H9 (cell line): ENCODE results near the gene SCIN. TPM values are rescaled to one million over a fixed set of nuclear protein-coding genes. Genes with fewer than 3 reads are reported as not detected.

Experiments used
- DNase-seq: peaks from one replicate; pipeline ENCODE4 v3.0.0-alpha.2; 2017
- H2AFZ ChIP-seq: one replicate; pipeline ENCODE4 v1.6.1; 2013; ENCODE audit warnings: mild to moderate bottlenecking, low read length, control low read depth, moderate library complexity
- H2AK5ac ChIP-seq: 2 replicates; pipeline ENCODE4 v1.6.1; 2013; ENCODE audit warnings: low read length, control low read depth, mixed read lengths; ENCODE audit not compliant: insufficient read length
- H2BK120ac ChIP-seq: one replicate; pipeline ENCODE4 v1.6.1; 2013; ENCODE audit warnings: low read depth, mild to moderate bottlenecking, low read length, control low read depth, inconsistent platforms; ENCODE audit not compliant: poor library complexity, severe bottlenecking
- H2BK12ac ChIP-seq: 2 replicates; pipeline ENCODE4 v1.6.1; 2013; ENCODE audit warnings: low read length, control low read depth, mixed read lengths, low read depth; ENCODE audit not compliant: insufficient read length
- H2BK15ac ChIP-seq: 2 replicates; pipeline ENCODE4 v1.6.1; 2013; ENCODE audit warnings: low read depth, low read length, control low read depth
- H2BK20ac ChIP-seq: one replicate; pipeline ENCODE4 v1.6.1; 2013; ENCODE audit warnings: low read depth, mild to moderate bottlenecking, low read length, control low read depth, inconsistent platforms; ENCODE audit not compliant: poor library complexity, severe bottlenecking
- H2BK5ac ChIP-seq: 2 replicates; pipeline ENCODE4 v1.6.1; 2013; ENCODE audit warnings: low read length, control low read depth, mixed read lengths; ENCODE audit not compliant: insufficient read length
- H3K14ac ChIP-seq: 2 replicates; pipeline ENCODE4 v1.6.1; 2013; ENCODE audit warnings: low read length, control low read depth; ENCODE audit not compliant: insufficient read depth
- H3K18ac ChIP-seq: 2 replicates; pipeline ENCODE4 v1.6.1; 2013; ENCODE audit warnings: low read depth, mild to moderate bottlenecking, mixed read lengths, low read length, control low read depth; ENCODE audit not compliant: insufficient read length
- H3K23ac ChIP-seq: 2 replicates; pipeline ENCODE4 v1.6.1; 2013; ENCODE audit warnings: low read length, control low read depth, mixed read lengths, low read depth; ENCODE audit not compliant: insufficient read length
- H3K23me2 ChIP-seq: 2 replicates; pipeline ENCODE4 v1.6.1; 2013; ENCODE audit warnings: low read depth, mild to moderate bottlenecking, mixed read lengths, low read length, control low read depth; ENCODE audit not compliant: insufficient read length, poor library complexity, severe bottlenecking
- H3K27ac ChIP-seq: 2 replicates; pipeline ENCODE4 v1.5.1; 2013; ENCODE audit warnings: low read length, control low read depth, mixed read lengths, low read depth; ENCODE audit not compliant: insufficient read length
- H3K27me3 ChIP-seq: 2 replicates; pipeline ENCODE4 v1.6.1; 2013; ENCODE audit warnings: low read length, control low read depth, inconsistent platforms; ENCODE audit not compliant: insufficient read depth
- H3K4ac ChIP-seq: 2 replicates; pipeline ENCODE4 v1.6.1; 2013; ENCODE audit warnings: low read depth, mild to moderate bottlenecking, control low read depth, inconsistent platforms, low read length, moderate library complexity
- H3K4me1 ChIP-seq: 2 replicates; pipeline ENCODE4 v1.6.1; 2013; ENCODE audit warnings: low read length, control low read depth, inconsistent platforms; ENCODE audit not compliant: insufficient read depth
- H3K4me2 ChIP-seq: 2 replicates; pipeline ENCODE4 v1.6.1; 2013; ENCODE audit warnings: low read length, control low read depth, mixed read lengths; ENCODE audit not compliant: insufficient read length, insufficient read depth
- H3K56ac ChIP-seq: 2 replicates; pipeline ENCODE4 v1.6.1; 2013; ENCODE audit warnings: low read depth, mild to moderate bottlenecking, mixed read lengths, low read length, control low read depth; ENCODE audit not compliant: insufficient read length
- H3K79me1 ChIP-seq: 2 replicates; pipeline ENCODE4 v1.6.1; 2013; ENCODE audit warnings: low read depth, mild to moderate bottlenecking, moderate library complexity, low read length, control low read depth, inconsistent platforms; ENCODE audit not compliant: insufficient read depth, poor library complexity, severe bottlenecking
- H3K79me2 ChIP-seq: 2 replicates; pipeline ENCODE4 v1.6.1; 2013; ENCODE audit warnings: low read length, control low read depth, inconsistent platforms; ENCODE audit not compliant: insufficient read depth
- H3K9ac ChIP-seq: 2 replicates; pipeline ENCODE4 v1.6.1; 2013; ENCODE audit warnings: low read length, control low read depth, mixed read lengths; ENCODE audit not compliant: insufficient read length; ENCODE audit errors: extremely low read depth
- H3K9me3 ChIP-seq: one replicate; pipeline ENCODE4 v1.6.1; 2013; ENCODE audit warnings: low read depth, low read length, inconsistent platforms; ENCODE audit not compliant: control insufficient read depth
- H3T11ph ChIP-seq: one replicate; pipeline ENCODE4 v1.6.1; 2013; ENCODE audit warnings: mild to moderate bottlenecking, low read length, control low read depth, inconsistent platforms
- H4K20me1 ChIP-seq: one replicate; pipeline ENCODE4 v1.6.1; 2013; ENCODE audit not compliant: control insufficient read depth, insufficient read length, insufficient read depth
- H4K5ac ChIP-seq: 2 replicates; pipeline ENCODE4 v1.6.1; 2013; ENCODE audit warnings: low read depth, mild to moderate bottlenecking, mixed read lengths, low read length, control low read depth; ENCODE audit not compliant: insufficient read length
- H4K8ac ChIP-seq: replicated peaks from 2 replicates; pipeline ENCODE4 v1.6.1; 2013; ENCODE audit warnings: low read length, control low read depth, mixed read lengths, low read depth; ENCODE audit not compliant: insufficient read length
- H4K91ac ChIP-seq: 2 replicates; pipeline ENCODE4 v1.6.1; 2013; ENCODE audit warnings: low read depth, mild to moderate bottlenecking, moderate library complexity, mixed read lengths, low read length, control low read depth; ENCODE audit not compliant: insufficient read length
- H3K27ac Mint-ChIP-seq, 3 experiments: 2 replicates in 2 of 3; 3 replicates in 1 of 3; pipeline ENCODE4 v1.8.0; 2020 to 2021; ENCODE audit warnings: mixed read lengths in 3 of 3, mild to moderate bottlenecking in 1 of 3, moderate library complexity in 1 of 3
- H3K27me3 Mint-ChIP-seq: 2 replicates; pipeline ENCODE4 v1.8.0; 2021; ENCODE audit warnings: low read depth, mild to moderate bottlenecking, moderate library complexity, mixed read lengths
- H3K36me3 Mint-ChIP-seq, 3 experiments: 2 replicates in 2 of 3; 3 replicates in 1 of 3; pipeline ENCODE4 v1.8.0; 2020 to 2021; ENCODE audit warnings: low read depth in 3 of 3, mixed read lengths in 3 of 3; ENCODE audit not compliant: insufficient read depth in 1 of 3
- H3K4me1 Mint-ChIP-seq, 2 experiments: 2 replicates each; pipeline ENCODE4 v1.8.0; 2020; ENCODE audit warnings: mixed read lengths in 2 of 2
- H3K4me3 Mint-ChIP-seq, 2 experiments: 2 replicates in 1 of 2; 3 replicates in 1 of 2; pipeline ENCODE4 v1.8.0; 2020 to 2021; ENCODE audit warnings: mild to moderate bottlenecking in 2 of 2, mixed read lengths in 2 of 2, moderate library complexity in 1 of 2
- H3K9me3 Mint-ChIP-seq, 2 experiments: 2 replicates in 1 of 2; 3 replicates in 1 of 2; pipeline ENCODE4 v1.8.0; 2020; ENCODE audit warnings: mild to moderate bottlenecking in 2 of 2, mixed read lengths in 2 of 2, moderate library complexity in 1 of 2
- WGBS: extraction: QIAGEN DNeasy Blood & Tissue Kit; methylation state at CpG from one replicate; pipeline ENCODE4 v1.1.7; 2013; ENCODE audit warnings: missing lambda C conversion rate, low lambda C conversion rate, mixed read lengths; ENCODE audit not compliant: insufficient read length; ENCODE audit errors: extremely low coverage; 5-methylcytosine and 5-hydroxymethylcytosine counted together
- total RNA-seq: library from RNA; stranded (reverse); gene quantifications from 2 replicates; pipeline ENCODE4 v1.2.1, GENCODE V29; 2021
- TF ChIP-seq, protein P1 (sequence below): fragments of 200-600 bp; sonication (generic); conservative IDR thresholded peaks from 3 replicates; pipeline ENCODE4 v1.8.0; 2021; ENCODE audit warnings: antibody characterized with exemption, mild to moderate bottlenecking

SCIN gene
- total RNA-seq, 1 experiment from 2014 or later: 0.44 TPM

DNA sequence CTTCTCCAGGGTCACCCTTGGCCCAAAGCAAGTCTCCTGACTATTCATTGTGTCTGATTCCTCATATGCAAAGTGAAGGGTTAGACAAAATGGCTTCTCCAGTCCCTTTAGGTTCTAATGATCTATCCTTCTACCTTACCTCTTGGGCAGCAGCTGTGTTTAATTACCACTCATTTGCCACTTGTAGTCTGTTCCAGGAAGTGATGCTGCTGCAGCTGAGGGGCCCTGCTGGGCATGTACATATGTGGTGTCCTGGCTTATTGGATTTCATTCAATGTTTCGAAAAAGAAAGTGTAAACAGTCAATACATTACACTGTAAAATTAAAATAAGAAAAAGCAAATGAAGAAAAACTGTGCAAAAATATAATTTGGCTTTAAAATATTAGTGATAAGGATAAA is 36.6 kb downstream of the SCIN start:
- no peaks in the 10 kb centered on the region for H3K79me1 ChIP-seq
- no peaks in the 10 kb centered on the region for H3K4me1 ChIP-seq
- no peak overlapping the region for H3K56ac ChIP-seq
- H2BK12ac ChIP-seq: no peak overlapping the region
- H3K14ac ChIP-seq: no peak overlapping the region
- no peak overlapping the region for H2BK15ac ChIP-seq
- no peak overlapping the region for H2BK5ac ChIP-seq
- H3K9me3 ChIP-seq: no peaks in the 10 kb centered on the region
- no peak overlapping the region for H3T11ph ChIP-seq
- H2BK20ac ChIP-seq: no peak overlapping the region
- no peak overlapping the region for H3K4me2 ChIP-seq
- no peaks in the 10 kb centered on the region for H3K27me3 Mint-ChIP-seq
- H2AFZ ChIP-seq: no peak overlapping the region
- no peak for DNase-seq
- H3K27me3 ChIP-seq: no peaks in the 10 kb centered on the region
- peaks cover 0 to 7% (median 2%) of the 10 kb centered on the region in 3 experiments; a peak in 6 of 7 replicates for H3K36me3 Mint-ChIP-seq
- H3K27ac Mint-ChIP-seq: no peak overlapping the region; a peak in 2 of 7 replicates
- no peaks in the 10 kb centered on the region for H4K20me1 ChIP-seq
- no peak overlapping the region for H4K91ac ChIP-seq
- H3K27ac ChIP-seq: no peak overlapping the region
- TF ChIP-seq, protein P1, sequence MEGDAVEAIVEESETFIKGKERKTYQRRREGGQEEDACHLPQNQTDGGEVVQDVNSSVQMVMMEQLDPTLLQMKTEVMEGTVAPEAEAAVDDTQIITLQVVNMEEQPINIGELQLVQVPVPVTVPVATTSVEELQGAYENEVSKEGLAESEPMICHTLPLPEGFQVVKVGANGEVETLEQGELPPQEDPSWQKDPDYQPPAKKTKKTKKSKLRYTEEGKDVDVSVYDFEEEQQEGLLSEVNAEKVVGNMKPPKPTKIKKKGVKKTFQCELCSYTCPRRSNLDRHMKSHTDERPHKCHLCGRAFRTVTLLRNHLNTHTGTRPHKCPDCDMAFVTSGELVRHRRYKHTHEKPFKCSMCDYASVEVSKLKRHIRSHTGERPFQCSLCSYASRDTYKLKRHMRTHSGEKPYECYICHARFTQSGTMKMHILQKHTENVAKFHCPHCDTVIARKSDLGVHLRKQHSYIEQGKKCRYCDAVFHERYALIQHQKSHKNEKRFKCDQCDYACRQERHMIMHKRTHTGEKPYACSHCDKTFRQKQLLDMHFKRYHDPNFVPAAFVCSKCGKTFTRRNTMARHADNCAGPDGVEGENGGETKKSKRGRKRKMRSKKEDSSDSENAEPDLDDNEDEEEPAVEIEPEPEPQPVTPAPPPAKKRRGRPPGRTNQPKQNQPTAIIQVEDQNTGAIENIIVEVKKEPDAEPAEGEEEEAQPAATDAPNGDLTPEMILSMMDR: no peak
- no peak overlapping the region for H4K5ac ChIP-seq
- H3K23me2 ChIP-seq: no peaks in the 10 kb centered on the region
- WGBS: no CpG with 5 or more reads among the region's 1 CpG
- H3K9me3 Mint-ChIP-seq: peaks cover 7 to 8% of the 10 kb centered on the region in 2 experiments
- no peak overlapping the region for H3K18ac ChIP-seq
- H3K9ac ChIP-seq: no peak overlapping the region
- H2BK120ac ChIP-seq: no peak overlapping the region
- no peak overlapping the region for H4K8ac ChIP-seq
- H3K4ac ChIP-seq: no peak overlapping the region
- H2AK5ac ChIP-seq: no peak overlapping the region
- H3K4me1 Mint-ChIP-seq: no peaks in the 10 kb centered on the region
- H3K4me3 Mint-ChIP-seq: no peak overlapping the region
- no peak overlapping the region for H3K23ac ChIP-seq
- no peaks in the 10 kb centered on the region for H3K79me2 ChIP-seq
